ENCODE data around the gene CTNNBIP1.

DNA sequence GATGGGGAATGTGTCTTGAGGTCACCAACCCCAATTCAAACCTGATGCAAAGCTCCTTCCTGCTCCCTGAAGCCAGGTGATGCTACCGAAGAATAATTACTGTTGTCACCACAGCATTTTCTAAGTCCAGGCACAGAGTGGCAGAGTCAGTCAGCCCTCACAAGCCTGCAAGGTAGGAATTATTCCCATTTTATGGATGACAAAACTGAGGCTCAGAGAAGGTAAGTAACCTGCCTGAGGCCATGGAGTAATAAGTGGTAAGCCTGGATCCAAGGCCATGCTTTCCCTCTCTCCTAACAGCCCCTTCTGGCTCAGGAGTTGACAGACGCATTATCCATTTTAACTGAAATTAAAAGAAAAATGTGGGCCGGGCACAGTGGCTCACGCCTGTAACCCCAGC lies 23.0 kb downstream of the CTNNBIP1 start:
- TF ChIP-seq, protein P1, sequence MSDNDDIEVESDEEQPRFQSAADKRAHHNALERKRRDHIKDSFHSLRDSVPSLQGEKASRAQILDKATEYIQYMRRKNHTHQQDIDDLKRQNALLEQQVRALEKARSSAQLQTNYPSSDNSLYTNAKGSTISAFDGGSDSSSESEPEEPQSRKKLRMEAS (IDR thresholded peaks at IDR 0.05) = no peak
- TF ChIP-seq, protein P2, sequence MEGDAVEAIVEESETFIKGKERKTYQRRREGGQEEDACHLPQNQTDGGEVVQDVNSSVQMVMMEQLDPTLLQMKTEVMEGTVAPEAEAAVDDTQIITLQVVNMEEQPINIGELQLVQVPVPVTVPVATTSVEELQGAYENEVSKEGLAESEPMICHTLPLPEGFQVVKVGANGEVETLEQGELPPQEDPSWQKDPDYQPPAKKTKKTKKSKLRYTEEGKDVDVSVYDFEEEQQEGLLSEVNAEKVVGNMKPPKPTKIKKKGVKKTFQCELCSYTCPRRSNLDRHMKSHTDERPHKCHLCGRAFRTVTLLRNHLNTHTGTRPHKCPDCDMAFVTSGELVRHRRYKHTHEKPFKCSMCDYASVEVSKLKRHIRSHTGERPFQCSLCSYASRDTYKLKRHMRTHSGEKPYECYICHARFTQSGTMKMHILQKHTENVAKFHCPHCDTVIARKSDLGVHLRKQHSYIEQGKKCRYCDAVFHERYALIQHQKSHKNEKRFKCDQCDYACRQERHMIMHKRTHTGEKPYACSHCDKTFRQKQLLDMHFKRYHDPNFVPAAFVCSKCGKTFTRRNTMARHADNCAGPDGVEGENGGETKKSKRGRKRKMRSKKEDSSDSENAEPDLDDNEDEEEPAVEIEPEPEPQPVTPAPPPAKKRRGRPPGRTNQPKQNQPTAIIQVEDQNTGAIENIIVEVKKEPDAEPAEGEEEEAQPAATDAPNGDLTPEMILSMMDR (IDR thresholded peaks at IDR 0.05 in 2 of 3, conservative IDR thresholded peaks at IDR 0.05 in 1 of 3; ENCODE audit: borderline replicate concordance in 1 of 3, insufficient read depth in 1 of 3, low read depth in 2 of 3, low read length in 2 of 3) = no peak

All from HCT116 (cell line).